ENCODE measurements around the gene UIMC1.

UIMC1 gene

DNA sequence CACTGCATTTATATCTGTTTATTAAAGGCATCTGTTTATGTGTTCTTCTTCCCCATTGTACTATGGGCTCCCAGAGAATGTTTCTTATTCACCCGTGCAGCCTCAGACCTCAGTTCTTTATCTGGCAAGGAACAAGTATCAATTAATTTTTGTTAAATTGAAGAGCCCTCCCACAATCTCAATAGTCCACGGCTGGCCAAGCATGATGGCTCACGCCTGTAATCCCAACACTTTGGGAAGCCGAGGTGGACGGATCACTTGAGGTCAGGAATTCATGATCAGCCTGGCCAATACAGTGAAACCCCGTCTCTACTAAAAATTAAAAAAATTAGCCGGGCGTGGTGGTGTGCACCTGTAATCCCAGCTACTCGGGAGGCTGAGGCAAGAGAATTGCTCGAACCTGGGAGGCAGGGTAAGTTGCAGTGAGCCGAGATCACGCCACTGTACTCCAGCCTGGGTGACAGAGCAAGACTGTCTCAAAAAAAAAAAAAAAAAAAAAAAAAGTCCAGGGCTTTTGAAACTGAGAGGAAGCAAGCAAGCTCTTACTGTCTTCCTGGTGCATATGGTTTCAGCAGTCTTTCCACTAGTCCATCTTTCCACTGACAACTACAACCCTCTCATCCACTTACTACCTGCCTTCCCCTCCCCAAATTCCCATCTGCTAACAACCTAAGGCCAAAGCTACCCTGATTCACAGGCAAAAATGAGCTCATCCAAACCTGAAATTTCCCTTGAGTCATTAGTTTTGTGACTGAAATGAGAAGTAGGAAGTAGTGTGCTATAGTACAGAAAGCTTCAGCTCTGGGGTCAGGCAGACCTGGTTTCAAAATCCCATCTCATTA lies 105.1 kb downstream of the UIMC1 start:
- no peak for DNase-seq

DNA sequence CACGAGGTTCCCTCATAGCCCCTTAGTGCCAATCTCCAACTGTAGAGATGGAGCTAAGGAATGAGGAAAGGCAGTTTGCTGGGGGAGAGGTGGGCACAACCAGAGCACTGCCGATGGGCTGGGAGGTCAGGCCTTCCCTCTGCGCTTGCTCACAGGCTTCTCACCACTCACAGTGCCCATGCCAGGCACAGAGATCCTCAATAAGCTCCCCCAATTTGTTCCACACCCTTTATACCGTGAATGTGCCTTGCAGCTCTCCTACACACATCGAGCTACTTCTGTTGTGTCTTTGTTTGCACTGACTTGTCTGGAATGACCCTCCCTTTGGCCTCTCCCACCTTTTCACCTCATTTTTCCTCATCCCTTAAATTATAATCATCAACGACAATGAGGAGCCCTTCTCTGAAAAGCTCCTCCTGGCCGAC lies 105.8 kb downstream of the UIMC1 start:
- no peak for DNase-seq

DNA sequence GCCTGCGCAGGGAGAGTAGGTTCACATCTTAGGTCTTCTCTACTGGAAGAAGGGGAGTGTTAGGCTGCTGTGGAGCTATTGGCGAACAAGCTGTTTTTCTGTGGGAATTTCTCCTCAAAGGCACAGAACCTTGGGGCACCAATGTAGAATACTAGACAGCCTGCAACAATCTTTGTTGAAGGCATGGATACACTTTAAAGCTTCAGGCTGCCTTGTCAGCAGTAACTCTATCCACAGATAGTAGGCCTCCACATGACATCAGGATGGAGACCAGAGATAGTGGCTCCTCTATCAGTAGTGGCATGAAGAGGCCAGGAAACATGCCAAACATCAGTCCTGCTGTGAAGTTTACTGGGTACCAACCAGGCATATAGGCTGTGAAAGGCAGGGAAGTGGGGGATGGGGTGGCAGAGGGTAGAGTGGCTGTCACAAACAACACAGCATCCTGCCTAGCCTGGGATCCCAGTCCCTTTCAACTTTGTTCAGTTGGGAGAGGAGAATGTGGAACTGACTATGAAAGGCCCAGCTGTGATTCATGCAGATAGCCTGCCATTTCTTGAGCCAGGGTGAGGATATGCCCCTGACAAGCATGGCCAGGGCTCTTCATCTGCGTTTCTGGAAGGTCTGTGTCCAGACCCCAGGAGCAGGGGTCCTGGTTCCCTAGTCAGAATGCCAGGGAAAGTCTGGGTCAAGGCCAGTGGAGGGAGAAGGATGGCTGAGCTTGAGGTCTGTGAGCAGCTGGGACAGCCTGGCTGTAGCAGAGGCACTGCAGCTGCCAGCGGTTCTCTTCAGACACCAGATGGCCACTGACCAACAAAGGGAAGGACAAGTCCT lies 106.4 kb downstream of the UIMC1 start:
- DNase-seq = no peak

DNA sequence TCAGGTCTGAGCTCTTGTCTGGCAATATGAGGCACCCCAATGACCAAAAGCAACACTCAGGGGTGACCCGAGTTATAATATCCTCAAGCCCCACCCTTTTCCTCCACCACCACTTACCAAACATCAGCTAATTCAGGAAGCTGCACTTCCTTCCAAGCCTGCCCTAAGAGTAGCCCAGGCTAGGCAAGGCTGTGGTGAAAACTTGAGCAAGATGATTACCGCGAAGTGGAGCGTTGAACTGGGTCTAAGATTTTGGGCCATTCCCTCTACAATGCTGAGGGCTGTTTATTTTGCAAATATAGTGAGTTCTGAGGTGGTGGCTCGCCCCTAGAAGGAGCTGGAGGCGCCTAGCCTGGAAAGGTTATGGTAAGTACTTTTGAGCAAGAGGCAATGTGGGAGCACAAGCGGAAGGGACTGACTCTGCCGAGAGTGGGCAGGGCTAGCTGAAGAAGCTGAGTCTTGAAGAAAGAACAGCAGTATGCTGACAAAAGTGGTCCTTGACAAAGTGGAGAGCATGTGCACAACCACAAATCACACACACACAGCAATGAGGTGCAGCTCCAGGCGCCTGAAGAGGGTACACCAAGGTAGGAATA lies 107.2 kb downstream of the UIMC1 start, which contains the start of gene HK3:
Gene HK3, minus strand, starts transcription at position 51 of the 596 bp plus-strand sequence. CDS start 3,187 bp downstream, outside the sequence.
- DNase-seq = no peak

- DNase-seq = no peak
These were observed 109.3 kb downstream of the UIMC1 start for GRCh38 chr5:176897263-176897662.

GRCh38 chr5:176895831-176896230 lies 110.7 kb downstream of the UIMC1 start:
- DNase-seq = no peak

DNA sequence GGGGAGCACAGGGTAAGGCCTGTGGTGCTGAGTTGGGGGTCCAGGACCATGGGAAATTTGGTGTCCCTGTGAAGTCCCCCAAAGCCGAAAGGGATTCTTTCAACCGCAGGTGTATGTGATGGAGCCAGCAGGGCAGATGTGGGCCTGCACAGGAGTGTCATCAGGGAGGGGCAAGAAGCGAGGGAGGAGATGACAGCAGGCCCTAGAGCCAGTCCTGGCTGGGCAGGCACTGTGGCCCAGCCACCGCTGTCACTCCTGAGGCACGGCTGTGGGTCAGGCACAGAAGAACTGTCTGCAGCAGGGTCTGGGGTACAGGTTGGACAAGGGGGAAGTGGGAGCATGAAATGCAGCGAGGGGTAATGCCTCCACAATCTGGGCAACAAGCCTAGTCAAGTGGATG lies 112.3 kb downstream of the UIMC1 start:
- DNase-seq = no peak

GRCh38 chr5:176892663-176893062 lies 113.9 kb downstream of the UIMC1 start:
- no peak for DNase-seq

DNA sequence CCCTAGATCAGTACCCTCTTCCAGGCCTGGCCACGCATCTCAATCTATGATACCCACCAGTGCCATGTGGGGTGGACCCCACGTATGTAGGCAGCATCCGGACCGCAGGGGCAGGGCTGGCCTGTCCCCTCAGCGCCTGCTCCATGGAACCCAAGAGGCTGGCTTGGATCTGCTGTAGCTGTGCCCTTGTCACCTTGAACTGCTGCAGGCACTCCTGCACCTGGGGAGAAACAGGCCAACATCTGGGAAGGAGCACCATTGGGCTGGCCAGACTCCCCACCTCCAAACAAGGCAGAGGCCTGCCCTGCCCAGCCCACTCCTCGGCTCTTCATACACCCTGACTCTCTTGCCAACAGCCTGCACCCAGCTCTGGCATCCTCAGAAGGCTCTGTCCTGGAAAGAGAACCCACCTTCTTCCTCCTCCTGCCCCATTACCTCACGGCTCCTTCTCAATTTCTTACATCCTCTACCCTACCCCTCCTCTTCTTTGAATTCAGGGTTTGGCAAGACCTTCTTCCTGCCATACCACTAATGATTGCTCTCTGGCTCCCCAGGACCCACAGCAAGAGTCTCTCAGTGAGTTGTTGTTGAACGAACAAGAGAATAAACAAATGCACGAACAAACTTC lies 115.1 kb downstream of the UIMC1 start:
- no peak for DNase-seq

- no peak for DNase-seq
These were observed 115.9 kb downstream of the UIMC1 start for GRCh38 chr5:176890455-176891330.

DNA sequence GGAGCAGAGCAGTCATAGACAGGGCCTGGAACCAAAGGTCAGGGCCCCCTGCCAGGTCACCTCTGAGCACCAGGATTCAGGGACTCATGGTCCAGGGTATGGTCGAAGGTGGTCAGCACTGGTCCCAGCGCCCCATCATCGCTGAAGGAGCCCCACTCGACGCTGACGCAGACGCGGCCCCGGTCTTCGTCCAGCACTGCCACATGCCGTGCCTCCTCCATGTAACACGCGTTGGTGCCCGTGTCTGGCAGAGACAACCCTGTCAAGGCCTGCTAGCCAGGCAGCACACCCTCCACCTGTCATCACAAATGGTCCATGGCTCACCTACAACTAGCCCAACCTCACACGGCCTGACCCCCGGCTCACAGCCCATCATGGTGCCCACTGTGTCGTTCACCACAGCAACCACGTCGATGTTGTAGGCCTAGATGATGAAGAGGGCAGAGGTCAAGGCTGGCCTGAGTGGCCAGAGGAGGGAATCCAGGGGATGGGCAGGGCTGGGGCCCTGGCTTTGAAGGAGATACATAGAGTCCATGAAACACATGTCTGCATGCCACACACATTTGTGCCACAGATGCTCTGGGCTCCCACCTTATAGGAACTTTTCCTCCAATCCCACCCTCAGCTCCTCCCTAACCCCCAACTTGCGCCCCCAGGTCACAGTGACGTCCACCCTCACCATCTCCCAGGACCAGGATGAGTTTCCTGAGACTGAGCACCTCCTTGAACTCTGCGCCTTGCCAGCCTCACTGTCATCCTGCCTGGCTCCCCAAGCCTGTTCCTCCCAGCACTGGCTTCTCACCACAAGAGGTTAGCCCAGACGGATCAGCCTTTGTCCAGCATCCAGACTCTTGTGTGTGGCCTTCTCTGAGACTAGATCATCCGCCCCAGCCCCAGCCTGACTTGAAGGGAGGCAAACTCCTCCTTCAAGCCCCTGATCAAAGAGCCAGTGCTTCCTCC lies 117.0 kb downstream of the UIMC1 start:
- no peak for DNase-seq

DNA sequence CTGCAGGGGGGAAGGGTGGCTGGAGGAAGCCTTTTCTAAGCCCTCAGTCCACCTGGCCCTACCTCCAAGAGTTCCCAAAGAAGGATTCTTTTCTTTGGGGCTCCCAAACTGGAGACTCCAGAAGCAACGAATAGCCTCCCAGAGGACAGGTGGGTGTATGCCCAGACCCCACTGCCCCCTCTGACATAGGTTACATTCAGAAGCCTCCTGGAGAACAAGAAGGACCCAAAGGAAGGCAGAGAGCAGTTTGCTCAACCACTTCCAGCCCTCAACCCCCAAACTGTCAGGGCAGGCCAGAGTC lies 117.8 kb downstream of the UIMC1 start:
- no peak for DNase-seq

DNA sequence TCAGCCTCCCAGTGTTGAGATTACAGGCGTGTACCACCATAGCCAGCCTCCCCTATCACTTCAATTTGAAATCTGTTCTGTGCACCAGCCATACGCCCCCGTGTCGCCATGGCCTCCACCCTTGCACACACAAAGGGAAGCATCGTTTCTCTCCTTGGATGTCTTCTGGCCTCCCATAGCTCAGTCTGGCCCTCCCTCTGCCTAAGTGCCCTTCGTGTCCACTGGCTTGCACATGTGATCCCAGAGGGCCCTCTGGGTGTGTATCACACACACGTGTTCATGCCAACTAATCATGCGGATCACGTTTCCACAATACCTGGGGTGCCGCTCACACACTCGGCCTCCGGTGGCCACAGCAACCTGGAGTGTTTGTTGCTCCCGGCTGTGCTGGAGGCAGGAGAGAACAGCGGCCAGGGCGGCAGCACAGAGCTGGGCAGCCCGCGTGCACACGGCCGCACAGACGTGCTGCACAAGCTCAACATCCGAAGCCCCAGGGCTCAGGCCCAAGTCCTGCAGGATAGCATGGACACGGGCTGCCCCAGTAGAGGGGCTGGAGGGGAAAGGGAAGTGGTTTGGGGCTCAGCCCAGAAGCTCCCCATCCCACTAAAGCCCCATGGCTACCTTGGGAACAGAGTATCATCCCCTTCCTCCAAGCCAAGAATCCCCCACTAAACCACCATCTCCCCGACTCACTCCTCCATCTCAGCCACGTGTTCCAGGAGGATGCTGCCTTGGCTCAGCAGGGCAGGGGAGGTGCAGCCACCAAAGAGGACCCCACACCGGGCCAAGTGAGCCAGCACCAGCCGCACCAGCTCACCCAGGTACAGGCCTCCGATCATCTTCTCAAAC lies 118.3 kb downstream of the UIMC1 start:
- no peak for DNase-seq

- DNase-seq = no peak
These were observed 119.2 kb downstream of the UIMC1 start for GRCh38 chr5:176887252-176887849.

DNA sequence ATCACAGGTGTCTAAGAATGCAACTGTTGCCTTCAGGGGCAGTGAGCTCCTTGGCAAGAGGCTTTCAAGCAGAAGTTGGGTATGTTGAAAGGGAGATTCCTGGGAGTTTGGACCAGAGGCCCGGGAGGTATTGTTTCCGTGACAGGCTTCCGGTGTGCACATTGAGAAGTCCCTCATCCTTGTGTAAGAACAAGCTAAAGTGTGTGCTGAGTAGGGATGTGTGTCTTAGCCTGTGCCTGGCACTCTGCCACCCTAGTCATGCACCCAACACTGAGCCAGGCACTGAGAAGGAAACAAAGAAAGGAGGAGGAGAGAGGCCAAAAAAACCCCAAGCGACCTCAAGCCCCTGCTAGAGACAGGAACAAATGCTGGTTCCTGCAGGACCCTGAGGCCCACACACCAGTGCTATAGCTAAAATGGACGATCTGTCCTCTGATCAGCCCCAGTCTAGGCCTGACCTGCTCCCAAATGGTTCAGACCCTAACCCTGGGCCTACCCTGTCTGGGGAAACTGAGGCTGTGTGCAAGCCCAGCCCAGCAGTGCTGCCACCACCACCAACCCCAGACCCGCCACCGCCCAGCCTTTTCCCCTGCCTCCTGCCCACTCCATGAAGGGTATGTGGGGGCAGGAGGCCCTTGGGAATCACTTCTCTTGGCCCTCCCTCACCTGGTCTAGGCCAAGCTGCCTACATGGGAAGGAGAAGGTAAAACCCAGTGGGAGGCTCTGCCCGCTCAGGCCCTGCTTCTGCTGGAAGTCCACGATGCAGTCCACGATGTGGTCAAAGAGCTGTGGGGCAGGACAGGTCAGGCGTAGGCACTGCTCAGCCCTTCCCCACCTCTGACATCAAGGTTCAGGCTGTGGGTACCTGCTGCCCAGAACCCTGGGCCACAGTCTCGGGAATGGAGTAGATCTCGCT lies 120.0 kb downstream of the UIMC1 start:
- DNase-seq = no peak

- DNase-seq = no peak
These were observed 122.0 kb downstream of the UIMC1 start for GRCh38 chr5:176884571-176884890.

DNA sequence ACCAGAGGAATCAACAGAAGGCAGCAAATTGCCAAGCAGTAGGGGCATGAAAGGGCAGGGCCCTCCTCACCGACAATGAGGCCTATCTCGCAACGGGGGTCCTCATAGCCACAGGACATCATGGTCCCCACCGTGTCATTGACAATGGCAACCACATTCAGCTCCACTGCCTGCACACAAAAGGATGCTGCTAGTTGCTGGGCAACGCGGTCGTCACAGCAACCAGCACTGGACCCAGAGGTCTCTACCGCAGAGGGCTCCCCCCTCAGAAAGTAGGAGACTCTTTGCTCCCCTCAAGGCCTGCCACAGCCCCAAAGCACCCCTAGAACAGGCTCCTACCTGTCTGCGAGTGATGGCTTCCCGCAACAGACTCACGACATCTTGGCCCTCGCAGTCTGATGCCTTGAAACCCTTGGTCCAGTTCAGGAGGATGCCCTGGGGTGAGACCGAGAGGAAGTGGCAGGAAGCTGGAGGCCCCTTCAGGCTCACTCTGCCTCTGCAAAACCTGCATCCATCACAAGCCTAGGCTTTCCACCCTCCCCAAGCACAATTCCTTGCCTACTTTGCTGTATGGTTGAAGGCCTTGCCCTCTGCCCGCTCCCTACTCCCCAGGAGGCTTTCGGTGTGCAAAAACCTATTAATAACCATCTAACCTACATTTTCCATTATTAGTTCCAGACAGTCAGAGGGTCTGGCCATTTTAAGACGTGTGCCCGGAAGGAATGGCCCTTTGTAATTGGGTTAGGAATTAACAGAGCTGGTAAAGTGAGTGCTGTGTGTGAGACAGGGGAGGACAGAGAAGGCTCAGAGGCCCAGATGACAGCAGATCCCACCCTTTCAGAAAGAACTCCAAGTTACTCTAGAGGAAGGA lies 122.6 kb downstream of the UIMC1 start:
- no peak for DNase-seq

- no peak for DNase-seq
These were observed 124.0 kb downstream of the UIMC1 start for GRCh38 chr5:176882567-176882903.

Measured in NCI-H526 (cell line).